ENCODE results near the gene NCBP2L. TPM values are rescaled to one million over a fixed set of nuclear protein-coding genes. Genes with fewer than 3 reads are reported as not detected.

NCBP2L gene
- total and polyA plus RNA-seq, 12 donors = 0.26 to 3.5 (median 1.2) TPM

DNA sequence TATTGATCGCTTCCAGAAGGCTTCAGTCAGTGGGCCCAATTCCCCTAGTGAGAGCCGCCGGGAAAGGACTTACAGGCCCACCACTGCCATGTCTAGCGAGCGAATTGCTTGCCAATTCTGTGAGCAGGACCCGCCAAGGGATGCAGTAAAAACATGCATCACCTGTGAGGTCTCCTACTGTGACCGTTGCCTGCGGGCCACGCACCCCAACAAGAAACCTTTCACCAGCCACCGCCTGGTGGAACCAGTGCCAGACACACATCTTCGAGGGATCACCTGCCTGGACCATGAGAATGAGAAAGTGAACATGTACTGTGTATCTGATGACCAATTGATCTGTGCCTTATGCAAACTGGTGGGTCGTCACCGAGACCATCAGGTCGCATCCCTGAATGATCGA is 63.4 kb downstream of the NCBP2L start:
- H3K27me3 ChIP-seq = peaks cover 10% of the 10 kb centered on the region
- TF ChIP-seq POLR2A (IDR thresholded peaks at IDR 0.05) = no peak
- TF ChIP-seq, protein P1, sequence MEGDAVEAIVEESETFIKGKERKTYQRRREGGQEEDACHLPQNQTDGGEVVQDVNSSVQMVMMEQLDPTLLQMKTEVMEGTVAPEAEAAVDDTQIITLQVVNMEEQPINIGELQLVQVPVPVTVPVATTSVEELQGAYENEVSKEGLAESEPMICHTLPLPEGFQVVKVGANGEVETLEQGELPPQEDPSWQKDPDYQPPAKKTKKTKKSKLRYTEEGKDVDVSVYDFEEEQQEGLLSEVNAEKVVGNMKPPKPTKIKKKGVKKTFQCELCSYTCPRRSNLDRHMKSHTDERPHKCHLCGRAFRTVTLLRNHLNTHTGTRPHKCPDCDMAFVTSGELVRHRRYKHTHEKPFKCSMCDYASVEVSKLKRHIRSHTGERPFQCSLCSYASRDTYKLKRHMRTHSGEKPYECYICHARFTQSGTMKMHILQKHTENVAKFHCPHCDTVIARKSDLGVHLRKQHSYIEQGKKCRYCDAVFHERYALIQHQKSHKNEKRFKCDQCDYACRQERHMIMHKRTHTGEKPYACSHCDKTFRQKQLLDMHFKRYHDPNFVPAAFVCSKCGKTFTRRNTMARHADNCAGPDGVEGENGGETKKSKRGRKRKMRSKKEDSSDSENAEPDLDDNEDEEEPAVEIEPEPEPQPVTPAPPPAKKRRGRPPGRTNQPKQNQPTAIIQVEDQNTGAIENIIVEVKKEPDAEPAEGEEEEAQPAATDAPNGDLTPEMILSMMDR (IDR thresholded peaks at IDR 0.05) = no peak
- H3K36me3 ChIP-seq (replicated peaks in 1 of 2) = peaks cover 0 to 4% of the 10 kb centered on the region in 2 donors
- peaks cover 4 to 5% of the 10 kb centered on the region in 2 donors for H3K4me1 ChIP-seq (replicated peaks in 1 of 2)
- intact Hi-C loops (cut with DNase I) = no loop called here
- H3K4me3 ChIP-seq = no peak overlapping the region
- WGBS, 4 donors = 83 to 97% (median 91%) methylated on average over 5 to 15 of the region's 15 CpGs
- no peak overlapping the region for H3K27ac ChIP-seq
- DNase-seq = no peak
- no peaks in the 10 kb centered on the region for H3K9me3 ChIP-seq (replicated peaks in 1 of 3)

DNA sequence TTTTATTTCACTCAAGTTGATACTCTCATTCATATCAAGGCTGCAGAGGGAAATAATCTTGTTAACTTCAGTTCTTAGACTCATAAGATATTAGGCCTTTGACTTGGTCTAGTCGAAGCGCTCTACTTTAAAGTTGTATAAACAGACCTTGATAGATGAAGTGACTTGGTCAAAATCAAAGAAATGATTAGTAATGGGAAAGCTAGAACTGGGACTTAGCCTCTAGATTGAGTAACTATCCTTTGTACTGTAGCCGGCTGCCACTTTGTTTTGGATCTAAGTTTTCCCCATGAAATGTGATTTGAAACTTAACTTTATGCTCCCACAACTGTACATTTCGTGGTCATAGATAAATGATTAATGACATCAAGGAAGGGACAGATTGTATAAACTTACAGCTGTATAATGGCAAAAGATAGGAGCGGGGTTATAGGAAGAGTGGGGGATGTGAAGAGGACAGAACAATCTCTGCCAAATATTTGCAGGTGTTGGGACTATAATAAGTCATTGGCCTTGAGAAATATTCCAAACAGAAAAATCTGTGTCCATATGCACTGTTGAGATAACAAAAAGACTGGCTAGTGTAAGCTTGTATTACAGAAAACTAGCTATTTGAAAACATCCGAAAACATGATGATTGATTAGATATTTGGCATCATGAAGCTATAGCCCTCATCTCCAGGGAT is 65.3 kb downstream of the NCBP2L start:
- peaks cover 0 to 4% of the 10 kb centered on the region in 2 donors for H3K36me3 ChIP-seq (replicated peaks in 1 of 2)
- H3K4me1 ChIP-seq (replicated peaks in 1 of 2) = peaks cover 4 to 5% of the 10 kb centered on the region in 2 donors
- TF ChIP-seq, protein P1 (IDR thresholded peaks at IDR 0.05) = no peak
- no peak for TF ChIP-seq POLR2A (IDR thresholded peaks at IDR 0.05)
- H3K27ac ChIP-seq = no peak overlapping the region
- no peak for DNase-seq
- intact Hi-C loops (cut with DNase I) = no loop called here
- no peaks in the 10 kb centered on the region for H3K9me3 ChIP-seq (replicated peaks in 1 of 3)
- H3K4me3 ChIP-seq = no peak overlapping the region
- peaks cover 5% of the 10 kb centered on the region for H3K27me3 ChIP-seq
- WGBS, 4 donors = 61 to 73% (median 68%) methylated on average over 6 of the region's 6 CpGs

Other genes starting within 250 kb of the NCBP2L start
- 10 to 100 TPM in 8 of 9 donors, 1 to 10 TPM in 1; 9.9 to 55.1 (median 36.4) TPM for gene PRPS1, start 149.2 kb upstream of the NCBP2L start, total RNA-seq
- gene PRPS1, start 149.2 kb upstream of the NCBP2L start, polyA plus RNA-seq = 10 to 100 TPM in 1 of 3 donors, 1 to 10 TPM in 2; 8.9 to 78.3 (median 9.4) TPM
- 100 to 1,000 TPM; 191 to 474 (median 350) TPM for gene TSC22D3, start 1.9 kb upstream of the NCBP2L start, total RNA-seq
- 100 to 1,000 TPM; 132 to 226 (median 146) TPM for gene TSC22D3, start 1.9 kb upstream of the NCBP2L start, polyA plus RNA-seq
- gene MID2, start 48.1 kb downstream of the NCBP2L start, total RNA-seq = 10 to 100 TPM; 21.1 to 55.4 (median 37.8) TPM
- gene MID2, start 48.1 kb downstream of the NCBP2L start, polyA plus RNA-seq = 10 to 100 TPM in 1 of 3 donors, 1 to 10 TPM in 2; 3.5 to 18.1 (median 3.8) TPM
- not detected for gene TEX13B, start 204.6 kb downstream of the NCBP2L start, total RNA-seq
- gene TEX13B, start 204.6 kb downstream of the NCBP2L start, polyA plus RNA-seq = not detected

Measured in adrenal gland (tissue), 12 donors.